H9 (cell line): ENCODE data around the gene CTU2. TPM values are rescaled to one million over a fixed set of nuclear protein-coding genes. Genes with fewer than 3 reads are reported as not detected.

Experiments used
- DNase-seq: peaks from one replicate; pipeline ENCODE4 v3.0.0-alpha.2; 2017
- H2AFZ ChIP-seq: one replicate; pipeline ENCODE4 v1.6.1; 2013; ENCODE audit warnings: mild to moderate bottlenecking, low read length, control low read depth, moderate library complexity
- H2AK5ac ChIP-seq: 2 replicates; pipeline ENCODE4 v1.6.1; 2013; ENCODE audit warnings: low read length, control low read depth, mixed read lengths; ENCODE audit not compliant: insufficient read length
- H2BK120ac ChIP-seq: one replicate; pipeline ENCODE4 v1.6.1; 2013; ENCODE audit warnings: low read depth, mild to moderate bottlenecking, low read length, control low read depth, inconsistent platforms; ENCODE audit not compliant: poor library complexity, severe bottlenecking
- H2BK12ac ChIP-seq: 2 replicates; pipeline ENCODE4 v1.6.1; 2013; ENCODE audit warnings: low read length, control low read depth, mixed read lengths, low read depth; ENCODE audit not compliant: insufficient read length
- H2BK15ac ChIP-seq: 2 replicates; pipeline ENCODE4 v1.6.1; 2013; ENCODE audit warnings: low read depth, low read length, control low read depth
- H2BK20ac ChIP-seq: one replicate; pipeline ENCODE4 v1.6.1; 2013; ENCODE audit warnings: low read depth, mild to moderate bottlenecking, low read length, control low read depth, inconsistent platforms; ENCODE audit not compliant: poor library complexity, severe bottlenecking
- H2BK5ac ChIP-seq: 2 replicates; pipeline ENCODE4 v1.6.1; 2013; ENCODE audit warnings: low read length, control low read depth, mixed read lengths; ENCODE audit not compliant: insufficient read length
- H3K14ac ChIP-seq: 2 replicates; pipeline ENCODE4 v1.6.1; 2013; ENCODE audit warnings: low read length, control low read depth; ENCODE audit not compliant: insufficient read depth
- H3K18ac ChIP-seq: 2 replicates; pipeline ENCODE4 v1.6.1; 2013; ENCODE audit warnings: low read depth, mild to moderate bottlenecking, mixed read lengths, low read length, control low read depth; ENCODE audit not compliant: insufficient read length
- H3K23ac ChIP-seq: 2 replicates; pipeline ENCODE4 v1.6.1; 2013; ENCODE audit warnings: low read length, control low read depth, mixed read lengths, low read depth; ENCODE audit not compliant: insufficient read length
- H3K23me2 ChIP-seq: 2 replicates; pipeline ENCODE4 v1.6.1; 2013; ENCODE audit warnings: low read depth, mild to moderate bottlenecking, mixed read lengths, low read length, control low read depth; ENCODE audit not compliant: insufficient read length, poor library complexity, severe bottlenecking
- H3K27ac ChIP-seq: 2 replicates; pipeline ENCODE4 v1.5.1; 2013; ENCODE audit warnings: low read length, control low read depth, mixed read lengths, low read depth; ENCODE audit not compliant: insufficient read length
- H3K27me3 ChIP-seq: 2 replicates; pipeline ENCODE4 v1.6.1; 2013; ENCODE audit warnings: low read length, control low read depth, inconsistent platforms; ENCODE audit not compliant: insufficient read depth
- H3K4ac ChIP-seq: 2 replicates; pipeline ENCODE4 v1.6.1; 2013; ENCODE audit warnings: low read depth, mild to moderate bottlenecking, control low read depth, inconsistent platforms, low read length, moderate library complexity
- H3K4me1 ChIP-seq: 2 replicates; pipeline ENCODE4 v1.6.1; 2013; ENCODE audit warnings: low read length, control low read depth, inconsistent platforms; ENCODE audit not compliant: insufficient read depth
- H3K4me2 ChIP-seq: 2 replicates; pipeline ENCODE4 v1.6.1; 2013; ENCODE audit warnings: low read length, control low read depth, mixed read lengths; ENCODE audit not compliant: insufficient read length, insufficient read depth
- H3K56ac ChIP-seq: 2 replicates; pipeline ENCODE4 v1.6.1; 2013; ENCODE audit warnings: low read depth, mild to moderate bottlenecking, mixed read lengths, low read length, control low read depth; ENCODE audit not compliant: insufficient read length
- H3K79me1 ChIP-seq: 2 replicates; pipeline ENCODE4 v1.6.1; 2013; ENCODE audit warnings: low read depth, mild to moderate bottlenecking, moderate library complexity, low read length, control low read depth, inconsistent platforms; ENCODE audit not compliant: insufficient read depth, poor library complexity, severe bottlenecking
- H3K79me2 ChIP-seq: 2 replicates; pipeline ENCODE4 v1.6.1; 2013; ENCODE audit warnings: low read length, control low read depth, inconsistent platforms; ENCODE audit not compliant: insufficient read depth
- H3K9ac ChIP-seq: 2 replicates; pipeline ENCODE4 v1.6.1; 2013; ENCODE audit warnings: low read length, control low read depth, mixed read lengths; ENCODE audit not compliant: insufficient read length; ENCODE audit errors: extremely low read depth
- H3K9me3 ChIP-seq: one replicate; pipeline ENCODE4 v1.6.1; 2013; ENCODE audit warnings: low read depth, low read length, inconsistent platforms; ENCODE audit not compliant: control insufficient read depth
- H3T11ph ChIP-seq: one replicate; pipeline ENCODE4 v1.6.1; 2013; ENCODE audit warnings: mild to moderate bottlenecking, low read length, control low read depth, inconsistent platforms
- H4K20me1 ChIP-seq: one replicate; pipeline ENCODE4 v1.6.1; 2013; ENCODE audit not compliant: control insufficient read depth, insufficient read length, insufficient read depth
- H4K5ac ChIP-seq: 2 replicates; pipeline ENCODE4 v1.6.1; 2013; ENCODE audit warnings: low read depth, mild to moderate bottlenecking, mixed read lengths, low read length, control low read depth; ENCODE audit not compliant: insufficient read length
- H4K8ac ChIP-seq: replicated peaks from 2 replicates; pipeline ENCODE4 v1.6.1; 2013; ENCODE audit warnings: low read length, control low read depth, mixed read lengths, low read depth; ENCODE audit not compliant: insufficient read length
- H4K91ac ChIP-seq: 2 replicates; pipeline ENCODE4 v1.6.1; 2013; ENCODE audit warnings: low read depth, mild to moderate bottlenecking, moderate library complexity, mixed read lengths, low read length, control low read depth; ENCODE audit not compliant: insufficient read length
- H3K27ac Mint-ChIP-seq, 3 experiments: 2 replicates in 2 of 3; 3 replicates in 1 of 3; pipeline ENCODE4 v1.8.0; 2020 to 2021; ENCODE audit warnings: mixed read lengths in 3 of 3, mild to moderate bottlenecking in 1 of 3, moderate library complexity in 1 of 3
- H3K27me3 Mint-ChIP-seq: 2 replicates; pipeline ENCODE4 v1.8.0; 2021; ENCODE audit warnings: low read depth, mild to moderate bottlenecking, moderate library complexity, mixed read lengths
- H3K36me3 Mint-ChIP-seq, 3 experiments: 2 replicates in 2 of 3; 3 replicates in 1 of 3; pipeline ENCODE4 v1.8.0; 2020 to 2021; ENCODE audit warnings: low read depth in 3 of 3, mixed read lengths in 3 of 3; ENCODE audit not compliant: insufficient read depth in 1 of 3
- H3K4me1 Mint-ChIP-seq, 2 experiments: 2 replicates each; pipeline ENCODE4 v1.8.0; 2020; ENCODE audit warnings: mixed read lengths in 2 of 2
- H3K4me3 Mint-ChIP-seq, 2 experiments: 2 replicates in 1 of 2; 3 replicates in 1 of 2; pipeline ENCODE4 v1.8.0; 2020 to 2021; ENCODE audit warnings: mild to moderate bottlenecking in 2 of 2, mixed read lengths in 2 of 2, moderate library complexity in 1 of 2
- H3K9me3 Mint-ChIP-seq, 2 experiments: 2 replicates in 1 of 2; 3 replicates in 1 of 2; pipeline ENCODE4 v1.8.0; 2020; ENCODE audit warnings: mild to moderate bottlenecking in 2 of 2, mixed read lengths in 2 of 2, moderate library complexity in 1 of 2
- WGBS: extraction: QIAGEN DNeasy Blood & Tissue Kit; methylation state at CpG from one replicate; pipeline ENCODE4 v1.1.7; 2013; ENCODE audit warnings: missing lambda C conversion rate, low lambda C conversion rate, mixed read lengths; ENCODE audit not compliant: insufficient read length; ENCODE audit errors: extremely low coverage; 5-methylcytosine and 5-hydroxymethylcytosine counted together
- total RNA-seq: library from RNA; stranded (reverse); gene quantifications from 2 replicates; pipeline ENCODE4 v1.2.1, GENCODE V29; 2021
- TF ChIP-seq, protein P1 (sequence below): fragments of 200-600 bp; sonication (generic); conservative IDR thresholded peaks from 3 replicates; pipeline ENCODE4 v1.8.0; 2021; ENCODE audit warnings: antibody characterized with exemption, mild to moderate bottlenecking

Gene CTU2
- total RNA-seq, 1 experiment from 2014 or later: 32.8 TPM

DNA sequence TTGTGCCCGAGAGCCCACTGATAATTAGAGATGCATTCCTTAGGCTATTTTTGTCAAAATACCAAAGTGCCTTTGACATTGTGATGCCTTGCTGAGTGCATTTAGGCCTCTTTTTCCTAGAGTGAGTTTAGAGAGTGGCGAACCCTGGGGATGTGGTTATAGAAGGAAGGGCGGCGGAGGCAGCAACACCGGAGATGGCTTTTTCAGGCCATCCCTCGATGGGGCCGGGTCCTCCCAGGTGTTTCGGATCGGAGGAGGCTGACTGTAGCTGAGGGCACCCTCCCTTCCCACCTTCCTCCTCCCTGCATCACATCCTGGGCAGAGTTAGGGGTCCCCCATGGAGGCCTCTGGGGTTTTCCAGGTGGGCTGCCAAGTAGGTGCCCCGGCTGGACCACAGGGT, 13.4 kb upstream of the CTU2 start:
- H3K27ac ChIP-seq: no peak overlapping the region
- Mint-ChIP-seq H3K36me3 (peaks cover 0 to 10% (median 4%) of the 10 kb centered on the region in 3 experiments; a peak in 4 of 7 replicates), H3K4me1 (peaks cover 11 to 12% of the 10 kb centered on the region in 2 experiments), H3K4me3 (no peak overlapping the region), H3K27ac (no peak overlapping the region), H3K27me3 (peaks cover 23% of the 10 kb centered on the region), H3K9me3 (no peaks in the 10 kb centered on the region)
- no peak overlapping the region for H3K4ac ChIP-seq
- H3K14ac ChIP-seq: no peak overlapping the region
- H3K56ac ChIP-seq: no peak overlapping the region
- TF ChIP-seq, protein P1, sequence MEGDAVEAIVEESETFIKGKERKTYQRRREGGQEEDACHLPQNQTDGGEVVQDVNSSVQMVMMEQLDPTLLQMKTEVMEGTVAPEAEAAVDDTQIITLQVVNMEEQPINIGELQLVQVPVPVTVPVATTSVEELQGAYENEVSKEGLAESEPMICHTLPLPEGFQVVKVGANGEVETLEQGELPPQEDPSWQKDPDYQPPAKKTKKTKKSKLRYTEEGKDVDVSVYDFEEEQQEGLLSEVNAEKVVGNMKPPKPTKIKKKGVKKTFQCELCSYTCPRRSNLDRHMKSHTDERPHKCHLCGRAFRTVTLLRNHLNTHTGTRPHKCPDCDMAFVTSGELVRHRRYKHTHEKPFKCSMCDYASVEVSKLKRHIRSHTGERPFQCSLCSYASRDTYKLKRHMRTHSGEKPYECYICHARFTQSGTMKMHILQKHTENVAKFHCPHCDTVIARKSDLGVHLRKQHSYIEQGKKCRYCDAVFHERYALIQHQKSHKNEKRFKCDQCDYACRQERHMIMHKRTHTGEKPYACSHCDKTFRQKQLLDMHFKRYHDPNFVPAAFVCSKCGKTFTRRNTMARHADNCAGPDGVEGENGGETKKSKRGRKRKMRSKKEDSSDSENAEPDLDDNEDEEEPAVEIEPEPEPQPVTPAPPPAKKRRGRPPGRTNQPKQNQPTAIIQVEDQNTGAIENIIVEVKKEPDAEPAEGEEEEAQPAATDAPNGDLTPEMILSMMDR: no peak
- H3K23ac ChIP-seq: no peak overlapping the region
- H3T11ph ChIP-seq: no peak overlapping the region
- WGBS: no CpG with 5 or more reads among the region's 10 CpGs
- no peak overlapping the region for H2BK15ac ChIP-seq
- H3K18ac ChIP-seq: no peak overlapping the region
- no peak for DNase-seq
- no peak overlapping the region for H2BK12ac ChIP-seq
- no peak overlapping the region for H3K4me2 ChIP-seq
- H2BK20ac ChIP-seq: no peak overlapping the region
- no peak overlapping the region for H4K5ac ChIP-seq
- no peaks in the 10 kb centered on the region for H3K27me3 ChIP-seq
- H2BK120ac ChIP-seq: no peak overlapping the region
- H2AFZ ChIP-seq: no peak overlapping the region
- no peaks in the 10 kb centered on the region for H3K4me1 ChIP-seq
- H2AK5ac ChIP-seq: no peak overlapping the region
- no peak overlapping the region for H3K9ac ChIP-seq
- H3K23me2 ChIP-seq: no peaks in the 10 kb centered on the region
- H3K79me1 ChIP-seq: no peaks in the 10 kb centered on the region
- no peak overlapping the region for H4K8ac ChIP-seq
- no peaks in the 10 kb centered on the region for H3K79me2 ChIP-seq
- H2BK5ac ChIP-seq: no peak overlapping the region
- no peak overlapping the region for H4K91ac ChIP-seq
- H4K20me1 ChIP-seq: no peaks in the 10 kb centered on the region
- no peaks in the 10 kb centered on the region for H3K9me3 ChIP-seq
